NCI-H226 (cell line): Measurements from ENCODE around the gene FBLN7.

Source experiments
- DNase-seq: peaks from one replicate; pipeline ENCODE4 v3.0.0-alpha.2; 2015

FBLN7 gene

GRCh38 chr2:112140899-112141625, 2.9 kb downstream of the FBLN7 start:
- no peak for DNase-seq

GRCh38 chr2:112141626-112142007, 3.4 kb downstream of the FBLN7 start:
- DNase-seq, result no peak

- no peak for DNase-seq
Observed at GRCh38 chr2:112142525-112143078, 4.4 kb downstream of the FBLN7 start.

GRCh38 chr2:112143150-112143549, 5.0 kb downstream of the FBLN7 start:
- no peak for DNase-seq

GRCh38 chr2:112144966-112145365, 6.8 kb downstream of the FBLN7 start:
- DNase-seq, result no peak

GRCh38 chr2:112147382-112148168, 9.4 kb downstream of the FBLN7 start:
- DNase-seq, result no peak

GRCh38 chr2:112148477-112148876, 10.3 kb downstream of the FBLN7 start:
- no peak for DNase-seq

- no peak for DNase-seq
Observed at GRCh38 chr2:112149194-112149593, 11.0 kb downstream of the FBLN7 start.

GRCh38 chr2:112149866-112150435, 11.8 kb downstream of the FBLN7 start:
- DNase-seq, result no peak

- DNase-seq, result peak; percentile 98
Observed at GRCh38 chr2:112150447-112150846, 12.3 kb downstream of the FBLN7 start.

GRCh38 chr2:112150851-112151250, 12.7 kb downstream of the FBLN7 start:
- DNase-seq, result no peak

- no peak for DNase-seq
Observed at GRCh38 chr2:112151271-112151670, 13.1 kb downstream of the FBLN7 start.

- no peak for DNase-seq
Observed at GRCh38 chr2:112151701-112152440, 13.7 kb downstream of the FBLN7 start.

- DNase-seq, result no peak
Observed at GRCh38 chr2:112152476-112153178, 14.4 kb downstream of the FBLN7 start.

- DNase-seq, result no peak
Observed at GRCh38 chr2:112153179-112153490, 14.9 kb downstream of the FBLN7 start.

GRCh38 chr2:112153501-112153900, 15.3 kb downstream of the FBLN7 start:
- no peak for DNase-seq

- no peak for DNase-seq
Observed at GRCh38 chr2:112154246-112155117, 16.3 kb downstream of the FBLN7 start.

- no peak for DNase-seq
Observed at GRCh38 chr2:112155331-112156151, 17.4 kb downstream of the FBLN7 start.

GRCh38 chr2:112156152-112156986, 18.2 kb downstream of the FBLN7 start:
- peak; percentile 26 for DNase-seq

GRCh38 chr2:112157472-112157871, 19.3 kb downstream of the FBLN7 start:
- no peak for DNase-seq
